ENCODE results near the gene MXD1.
"Not testable (repeated sequence)": the region's sequence is repeated elsewhere in the genome, so short reads cannot be mapped to it uniquely, and the experiment has no call there.

The MXD1 gene

DNA sequence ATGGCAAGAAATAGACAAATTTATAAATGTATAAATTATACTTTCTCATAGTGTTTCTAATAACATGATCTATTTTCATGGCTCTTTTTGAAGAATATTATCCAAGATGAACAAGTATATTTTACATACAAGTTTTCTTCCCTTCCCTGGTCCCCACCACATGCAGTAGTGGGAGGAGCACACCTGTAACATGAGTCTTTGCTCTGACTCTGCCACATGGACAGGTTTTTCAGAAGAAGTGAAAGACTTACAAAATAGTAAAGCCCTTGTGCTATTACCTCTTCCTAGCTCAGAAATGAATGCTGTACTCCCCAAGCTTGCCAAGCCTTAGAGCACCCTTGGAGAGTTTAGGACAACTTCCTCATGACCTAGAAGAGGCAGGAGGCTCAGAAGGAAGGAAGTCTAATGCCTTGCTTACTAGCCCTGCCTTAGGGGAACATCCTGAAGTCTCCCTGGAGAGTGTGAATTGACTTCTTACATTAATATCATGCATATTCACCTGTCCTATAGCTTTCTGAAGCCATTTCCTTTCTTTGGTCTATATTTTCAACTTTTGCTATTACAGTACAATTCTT, 18.4 kb downstream of the MXD1 start:
- no peak for DNase-seq (ENCODE audit: low read depth in 2 of 2)

DNA sequence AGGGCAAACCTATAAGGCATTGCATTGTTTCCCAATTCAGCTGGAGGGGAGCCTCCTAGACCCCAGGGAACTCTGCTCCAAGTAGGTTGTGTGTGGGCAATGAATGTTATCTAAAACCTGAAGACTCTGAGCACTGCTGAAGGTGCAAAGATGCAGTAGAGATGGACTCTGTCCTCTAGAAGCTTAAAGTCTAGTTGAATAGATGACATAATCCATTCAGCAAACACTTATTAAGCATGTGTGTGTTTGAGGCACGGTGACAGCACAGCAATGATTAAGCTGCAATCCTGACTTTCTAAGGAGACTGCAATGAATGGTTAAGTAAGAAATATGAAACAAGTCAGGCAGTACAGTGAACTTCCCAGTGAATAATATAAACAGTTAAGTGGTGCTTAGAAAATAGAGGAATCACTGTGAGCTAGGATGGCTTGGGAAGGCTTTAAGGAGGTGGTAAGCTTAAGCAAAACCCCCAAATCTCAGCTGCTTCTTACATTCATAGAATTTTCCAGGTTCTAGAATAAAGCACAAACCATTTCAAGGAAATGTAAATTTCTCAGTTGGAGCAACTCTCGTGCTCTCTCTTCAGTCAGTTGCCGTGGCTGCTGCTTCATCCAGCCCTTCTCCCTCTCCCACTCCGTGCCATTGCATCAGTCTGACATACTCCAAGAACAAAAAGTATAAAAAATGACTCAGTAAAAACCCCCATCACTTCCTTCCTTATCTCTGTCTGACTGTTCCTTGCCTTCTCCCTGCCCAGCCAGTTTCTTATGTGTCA, 19.1 kb downstream of the MXD1 start:
- no peak for DNase-seq (ENCODE audit: low read depth in 2 of 2)

DNA sequence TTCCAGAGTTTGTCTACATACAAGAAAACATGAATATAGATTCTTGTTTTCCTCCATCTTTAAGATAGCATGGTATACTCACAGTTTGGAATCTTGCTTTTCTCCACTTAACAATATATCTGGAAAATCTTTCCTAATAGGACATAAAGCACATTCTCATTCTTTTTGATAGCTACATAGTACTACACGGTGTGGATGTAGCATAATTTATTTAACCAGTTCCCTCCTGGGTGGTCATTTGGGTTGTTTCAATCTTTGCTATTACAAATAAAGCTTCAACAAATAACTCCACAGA, 19.7 kb downstream of the MXD1 start:
- no peak for DNase-seq (ENCODE audit: low read depth in 2 of 2)

DNA sequence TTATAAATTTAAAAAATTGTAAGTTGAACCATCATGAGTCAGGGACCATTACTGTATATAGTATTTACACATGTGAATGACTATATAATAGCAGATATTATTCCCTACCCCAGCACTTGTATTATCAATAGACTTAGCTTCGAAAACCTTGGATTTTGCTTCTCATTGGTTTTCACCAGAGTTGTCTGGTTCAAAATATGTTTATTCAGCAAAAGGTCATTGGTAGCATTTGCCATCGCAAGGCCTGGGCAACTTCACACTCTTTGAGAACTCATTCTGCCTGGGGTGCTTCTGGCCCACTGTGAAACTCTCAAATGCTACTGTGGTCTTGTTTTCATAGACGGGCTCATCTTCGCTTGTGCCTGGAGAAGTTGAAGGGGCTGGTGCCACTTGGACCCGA, 20.1 kb downstream of the MXD1 start:
- no peak for DNase-seq (ENCODE audit: low read depth in 2 of 2)

DNA sequence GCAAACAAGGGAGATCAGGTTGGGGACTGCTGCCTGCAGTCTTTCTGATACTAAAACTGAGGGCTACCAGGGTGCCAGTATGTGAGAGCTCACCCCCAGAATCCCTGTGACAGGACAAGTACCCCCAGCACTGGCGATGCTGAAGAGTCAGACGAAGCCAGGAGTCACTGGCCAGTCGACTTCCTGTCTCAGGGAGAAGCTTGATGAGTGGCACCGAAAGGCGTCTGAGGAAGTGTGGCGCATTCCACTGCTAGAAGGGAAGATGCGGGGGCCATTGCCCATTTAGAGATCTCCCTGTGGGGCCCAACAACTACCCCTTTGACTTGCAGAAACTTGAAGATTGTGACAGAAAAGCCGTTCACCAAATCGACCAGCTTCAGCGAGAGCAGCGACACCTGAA, 22.0 kb downstream of the MXD1 start:
- DNase-seq (ENCODE audit: low read depth in 2 of 2): no peak

DNA sequence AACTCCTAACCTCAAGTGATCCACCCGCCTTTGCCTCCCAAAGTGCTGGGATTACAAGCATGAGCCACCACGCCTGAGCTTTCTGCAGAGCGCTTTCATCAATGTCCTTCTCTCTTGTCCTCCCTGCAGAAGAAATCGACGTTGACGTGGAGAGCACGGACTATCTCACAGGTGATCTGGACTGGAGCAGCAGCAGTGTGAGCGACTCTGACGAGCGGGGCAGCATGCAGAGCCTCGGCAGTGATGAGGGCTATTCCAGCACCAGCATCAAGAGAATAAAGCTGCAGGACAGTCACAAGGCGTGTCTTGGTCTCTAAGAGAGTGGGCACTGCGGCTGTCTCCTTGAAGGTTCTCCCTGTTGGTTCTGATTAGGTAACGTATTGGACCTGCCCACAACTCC, 23.1 kb downstream of the MXD1 start:
- no peak for DNase-seq (ENCODE audit: low read depth in 2 of 2)

DNA sequence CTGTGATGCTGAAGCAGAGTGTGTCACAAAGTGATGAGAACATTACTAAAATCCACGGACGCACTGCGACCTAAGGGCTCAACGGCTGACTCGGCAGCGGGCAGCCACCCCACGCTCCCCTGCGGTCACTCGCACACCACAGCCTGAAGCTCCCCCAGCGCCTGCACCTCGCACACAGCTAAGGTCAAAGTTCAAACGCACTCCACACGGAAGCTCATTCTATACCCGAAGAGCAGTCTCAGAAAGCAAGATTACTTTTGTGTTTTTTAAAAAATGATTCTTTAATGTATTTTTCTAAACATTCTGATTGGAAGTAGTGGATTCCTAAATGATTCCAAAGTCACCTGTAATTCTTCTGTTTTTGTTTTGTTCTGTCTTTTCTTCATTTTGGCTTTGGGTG, 24.8 kb downstream of the MXD1 start:
- no peak for DNase-seq (ENCODE audit: low read depth in 2 of 2)

DNA sequence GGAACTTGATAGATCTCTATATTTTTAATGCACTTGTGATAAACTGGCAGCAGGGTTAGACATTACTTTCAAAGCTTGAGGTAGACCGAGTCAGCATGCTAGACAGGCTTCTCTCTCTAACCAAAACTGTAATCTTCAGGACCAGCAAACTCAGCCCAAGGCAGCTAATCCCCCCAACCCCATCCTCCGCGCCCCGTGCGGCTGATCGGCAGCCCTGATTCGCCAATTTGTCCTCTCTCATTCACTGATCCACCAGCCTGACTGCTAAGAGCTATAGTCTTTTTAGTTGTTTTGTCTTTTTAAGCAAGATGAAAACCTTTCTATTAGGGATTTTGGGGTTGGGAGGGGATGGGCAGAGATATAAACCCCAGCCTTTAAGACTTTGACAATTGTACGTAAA, 25.8 kb downstream of the MXD1 start:
- no peak for DNase-seq (ENCODE audit: low read depth in 2 of 2)

DNA sequence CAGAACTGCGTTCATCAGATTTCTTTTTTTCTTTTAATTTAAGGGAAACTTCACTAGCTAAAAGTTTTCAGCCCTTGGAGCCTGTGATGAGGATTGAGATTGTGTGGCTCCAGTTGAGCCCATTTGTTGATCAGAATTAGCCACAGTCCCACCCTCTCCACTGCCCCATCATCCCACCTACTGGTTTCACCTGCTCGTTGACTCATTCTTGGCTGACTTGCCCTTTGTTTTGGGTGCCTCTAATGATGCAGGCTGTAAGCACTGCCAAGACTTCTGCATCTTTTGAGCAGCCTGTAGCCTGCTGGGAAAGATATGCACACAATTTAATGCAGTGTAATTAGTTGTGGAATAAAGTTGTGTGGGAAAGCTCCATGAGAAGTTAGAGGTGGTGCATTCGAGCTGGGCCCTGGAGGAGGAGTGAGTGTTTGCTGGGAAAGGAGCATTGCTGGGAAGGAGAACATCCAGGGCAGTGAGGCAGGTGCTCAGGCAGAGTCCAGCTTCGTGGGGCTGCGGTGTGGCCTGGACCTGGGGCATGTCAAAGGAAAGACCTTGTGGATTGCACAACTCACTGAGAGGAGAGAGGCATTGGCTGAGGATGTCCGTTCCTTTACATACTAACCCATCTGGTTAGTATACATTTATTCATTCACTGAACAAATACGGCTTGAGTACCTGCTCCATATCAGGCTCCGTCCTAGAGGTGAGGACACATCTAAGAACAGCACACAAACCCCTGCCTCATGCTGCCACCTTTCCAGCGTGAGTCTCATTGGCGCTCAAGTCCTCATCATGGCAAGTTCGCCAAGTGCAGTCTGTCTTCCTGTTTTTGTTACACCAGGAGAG, 28.3 kb downstream of the MXD1 start:
- DNase-seq (ENCODE audit: low read depth in 2 of 2): no peak

DNA sequence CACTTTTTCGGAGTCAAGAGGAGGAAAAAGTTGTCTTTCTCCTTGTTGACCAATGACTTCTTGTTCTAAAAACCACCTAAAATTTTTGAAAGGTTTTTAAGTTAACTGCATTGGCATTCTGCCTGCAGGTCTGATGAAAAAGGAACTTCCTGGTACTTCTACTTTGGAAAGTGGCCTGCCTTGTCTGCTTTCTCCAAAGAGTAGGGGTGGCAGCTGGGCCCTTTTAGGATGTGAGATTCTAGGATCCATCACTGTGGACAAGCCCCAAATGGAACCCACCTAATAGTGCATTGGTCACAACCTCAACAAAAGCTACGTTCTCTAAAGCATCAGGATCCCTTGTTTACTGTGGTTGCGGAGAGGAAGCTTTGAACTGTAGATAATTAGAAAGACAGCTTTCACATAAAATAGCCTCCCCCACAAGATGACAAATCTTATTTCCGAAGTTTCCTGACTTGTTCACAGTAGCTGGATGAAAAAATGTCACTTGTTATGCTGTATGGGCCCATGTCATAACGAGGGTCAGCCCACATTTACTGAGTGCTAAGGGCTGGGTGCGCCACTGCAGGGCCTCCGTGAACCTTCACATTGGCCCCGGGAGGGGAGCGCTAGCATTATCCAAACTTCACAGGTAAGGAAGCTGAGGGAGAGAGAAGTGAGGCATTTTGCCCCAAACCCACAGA, 29.1 kb downstream of the MXD1 start:
- no peak for DNase-seq (ENCODE audit: low read depth in 2 of 2)

DNA sequence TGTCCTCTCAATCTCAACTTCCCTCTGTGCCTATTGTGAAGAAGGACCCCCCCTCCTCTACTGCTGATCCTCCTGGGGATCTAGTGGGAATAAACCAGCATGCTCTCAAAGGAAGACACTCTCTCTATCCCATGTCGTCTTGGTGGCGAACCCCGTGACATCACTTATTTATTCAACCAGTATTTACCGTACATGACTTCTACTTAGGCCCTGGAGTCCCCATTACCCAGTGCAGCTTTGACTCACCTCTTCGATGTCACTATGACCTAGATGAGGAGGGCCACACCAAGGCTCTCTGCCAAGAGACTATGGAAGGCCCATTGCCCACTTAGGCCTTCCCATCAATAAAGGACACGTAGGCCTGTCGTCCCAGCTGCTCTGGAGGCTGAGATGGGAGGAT, 29.8 kb downstream of the MXD1 start:
- DNase-seq (ENCODE audit: low read depth in 2 of 2): no peak

DNA sequence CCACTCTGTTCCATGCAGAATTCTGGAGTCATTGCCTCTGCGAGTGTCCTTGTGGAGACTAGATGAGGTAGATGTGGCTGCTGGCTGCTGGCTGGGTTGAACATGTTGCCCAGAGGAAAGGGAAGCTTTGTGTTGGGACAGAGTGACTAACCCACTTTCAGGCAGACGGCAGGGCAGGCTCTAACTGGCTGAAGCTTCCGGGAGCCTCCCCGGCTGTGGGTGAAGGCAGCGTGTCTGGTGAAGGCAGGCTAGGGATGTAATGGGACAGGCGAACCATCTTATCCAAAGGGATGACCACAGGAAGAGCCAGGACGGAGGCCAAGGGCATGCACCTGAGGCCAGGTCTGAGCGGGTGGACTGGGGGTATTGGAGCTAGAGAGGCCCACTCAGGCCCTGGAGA, 30.5 kb downstream of the MXD1 start:
- no peak for DNase-seq (ENCODE audit: low read depth in 2 of 2)

DNA sequence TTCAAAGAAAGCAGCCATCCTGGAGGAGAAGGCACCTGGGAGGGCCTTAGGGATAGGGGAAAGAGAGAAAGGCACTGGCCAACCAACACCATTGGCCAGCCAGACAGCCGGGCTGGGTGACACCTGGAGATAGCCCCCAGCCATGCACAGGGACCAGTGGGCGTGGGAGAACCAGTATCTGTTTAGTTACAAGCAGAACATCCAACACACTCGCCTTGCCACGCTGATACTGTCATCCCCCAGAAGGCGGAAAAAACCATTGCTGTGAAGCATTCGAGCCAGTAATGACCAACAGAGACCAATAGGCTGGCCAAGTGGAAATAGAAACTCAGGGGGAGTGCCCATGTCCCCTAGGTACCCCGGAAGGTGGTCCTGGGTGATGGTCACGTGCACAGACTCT, 31.0 kb downstream of the MXD1 start:
- DNase-seq (ENCODE audit: low read depth in 2 of 2): no peak

DNA sequence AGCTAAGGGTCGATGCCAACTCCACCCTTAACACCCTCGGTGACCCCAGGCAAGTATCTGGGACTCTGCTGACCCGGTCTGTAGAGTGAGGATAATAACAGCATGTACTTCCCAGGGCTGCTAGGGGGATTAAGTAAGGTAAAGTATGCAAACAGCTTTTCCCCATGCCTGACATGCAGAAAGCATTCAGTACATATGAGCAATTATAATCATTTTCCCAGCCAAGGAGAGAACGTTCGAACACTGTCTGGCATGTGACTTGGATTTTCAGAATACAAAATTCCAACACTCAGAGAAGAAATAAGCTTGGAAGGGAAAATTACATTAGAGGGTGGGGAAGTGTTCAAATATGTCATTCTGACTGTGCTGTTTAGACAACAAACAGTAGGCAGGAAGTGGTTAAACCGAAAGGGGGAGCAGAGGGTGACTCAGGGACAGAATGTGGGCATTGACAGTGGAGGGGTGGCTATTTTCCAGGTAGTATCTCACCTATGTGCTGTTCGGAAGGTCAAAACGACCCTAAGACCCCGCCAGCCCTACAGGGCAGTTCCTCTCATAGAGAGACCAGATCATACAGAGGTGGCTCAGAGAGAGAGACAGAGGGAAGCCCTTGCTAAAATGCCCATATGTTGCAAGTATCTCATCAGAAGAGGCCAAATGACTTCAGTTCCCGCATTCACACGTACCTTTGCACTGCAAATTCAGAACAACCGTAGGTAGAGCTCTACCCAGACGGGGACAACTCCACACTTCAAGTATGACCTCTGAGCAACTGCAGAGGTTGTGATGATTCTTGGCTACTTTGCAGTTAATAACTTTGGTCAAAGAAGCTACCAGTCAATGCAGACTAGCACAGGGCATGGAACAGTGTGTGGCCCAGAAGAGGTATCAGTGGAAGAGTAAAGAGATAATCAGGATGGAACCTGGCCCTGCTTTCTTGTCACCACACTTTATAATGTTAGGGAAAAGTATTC, 31.7 kb downstream of the MXD1 start:
- peak in 1 of 2 experiments; percentile 19 for DNase-seq (ENCODE audit: low read depth in 2 of 2)

DNA sequence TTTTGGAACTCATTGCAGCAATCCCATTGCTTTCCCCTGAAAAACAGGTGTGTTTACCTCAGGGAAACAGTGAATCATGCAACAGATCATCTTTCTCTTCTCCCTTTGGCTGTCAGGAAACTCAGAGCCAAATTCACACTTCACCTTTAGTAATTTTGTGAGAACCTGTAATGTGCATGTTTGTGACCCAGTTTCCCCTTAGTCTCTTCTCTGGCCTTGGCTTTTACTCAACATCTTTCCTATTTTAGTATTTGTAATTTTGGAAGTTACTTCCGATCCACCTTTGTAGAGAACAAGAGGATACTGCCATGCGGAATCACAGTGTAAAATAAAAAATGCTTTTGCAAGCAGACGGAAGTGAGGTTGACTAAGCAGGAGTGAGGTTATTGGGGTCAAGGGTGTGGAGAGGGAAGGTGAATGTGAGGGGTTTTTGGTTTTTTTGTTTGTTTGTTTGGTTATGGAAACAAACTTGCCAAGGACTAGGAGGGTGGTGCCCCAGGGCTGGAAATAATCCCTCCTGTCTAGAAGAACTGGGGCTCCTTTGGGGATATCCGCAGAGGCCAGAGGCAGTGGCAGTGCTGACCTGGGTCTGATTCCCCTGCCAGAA, 32.5 kb downstream of the MXD1 start:
- DNase-seq (ENCODE audit: low read depth in 2 of 2): no peak

DNA sequence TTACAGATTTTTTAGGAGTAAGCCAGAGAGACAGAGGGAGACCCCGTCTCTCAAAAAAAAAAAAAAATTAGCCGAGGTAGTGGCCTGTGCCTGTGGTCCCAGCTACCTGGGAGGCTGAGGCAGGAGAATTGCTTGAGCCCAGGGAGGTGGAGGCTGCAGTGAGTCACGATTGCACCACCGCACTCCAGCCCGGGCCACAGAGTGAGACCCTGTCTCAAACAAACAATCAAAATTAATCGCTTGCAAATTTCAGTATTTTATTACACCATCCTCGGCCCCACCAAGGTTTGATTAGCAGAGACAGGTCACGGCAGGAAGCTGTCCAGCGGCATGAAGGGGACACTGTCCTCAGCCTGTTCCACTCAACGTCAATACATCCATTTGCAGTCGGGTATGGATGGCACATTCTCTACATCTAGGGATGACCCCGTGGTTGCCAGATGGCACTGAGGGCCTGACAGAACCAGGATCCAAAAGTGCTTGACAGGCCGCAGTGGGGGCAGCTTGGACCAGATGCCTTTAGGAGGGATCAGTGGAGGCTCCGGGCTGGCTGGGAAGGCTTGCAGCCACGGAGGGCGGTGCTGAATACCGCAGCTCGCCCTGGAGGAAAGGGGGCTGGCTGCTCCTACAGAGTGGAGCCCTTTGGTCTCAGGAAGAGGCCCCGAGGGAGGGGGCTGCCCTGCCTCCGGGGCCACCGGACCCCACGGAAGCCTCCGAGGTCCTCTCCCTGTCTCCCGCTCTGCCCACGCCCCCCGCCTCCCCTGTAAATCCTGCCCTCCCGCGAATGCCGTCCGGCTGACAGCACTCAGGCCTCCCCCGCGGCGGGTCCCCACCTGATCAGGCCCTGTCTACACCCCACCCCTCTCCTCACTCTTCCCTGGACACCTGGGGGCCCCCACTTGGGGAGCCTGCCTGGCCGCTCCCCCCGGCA, 33.4 kb downstream of the MXD1 start:
- no peak for DNase-seq (ENCODE audit: low read depth in 2 of 2)

DNA sequence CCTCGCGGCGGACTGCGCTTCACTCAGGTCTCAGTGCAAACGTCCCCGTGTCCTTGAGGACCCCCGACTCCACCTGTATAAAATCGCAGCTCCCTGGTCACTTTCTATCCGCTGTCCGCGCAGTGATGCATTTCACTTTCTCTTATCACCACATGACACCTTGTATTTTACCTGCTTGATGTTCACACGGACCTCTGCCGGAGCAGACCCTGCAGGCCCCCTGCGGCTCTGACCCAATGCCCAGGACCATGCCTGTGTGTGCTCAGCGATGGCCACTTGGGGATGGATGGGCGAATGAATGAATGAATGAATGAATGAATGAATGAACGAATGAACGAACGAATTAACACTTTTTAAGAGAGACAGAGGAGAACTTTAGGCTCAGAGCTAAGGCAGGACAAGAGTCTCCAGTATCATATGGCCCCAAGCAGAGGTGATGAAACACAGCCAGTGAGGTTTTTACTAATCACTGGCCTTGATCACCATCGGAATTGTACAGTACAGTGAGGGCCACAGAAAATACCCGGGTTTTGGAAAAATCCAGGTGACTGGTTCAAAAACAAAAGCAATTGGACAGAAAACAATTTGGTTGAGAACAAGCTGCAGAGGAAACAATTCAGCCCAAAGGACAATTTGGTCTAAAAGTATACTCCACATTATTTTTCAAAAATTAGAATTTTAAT, 34.2 kb downstream of the MXD1 start:
- no peak for DNase-seq (ENCODE audit: low read depth in 2 of 2)

DNA sequence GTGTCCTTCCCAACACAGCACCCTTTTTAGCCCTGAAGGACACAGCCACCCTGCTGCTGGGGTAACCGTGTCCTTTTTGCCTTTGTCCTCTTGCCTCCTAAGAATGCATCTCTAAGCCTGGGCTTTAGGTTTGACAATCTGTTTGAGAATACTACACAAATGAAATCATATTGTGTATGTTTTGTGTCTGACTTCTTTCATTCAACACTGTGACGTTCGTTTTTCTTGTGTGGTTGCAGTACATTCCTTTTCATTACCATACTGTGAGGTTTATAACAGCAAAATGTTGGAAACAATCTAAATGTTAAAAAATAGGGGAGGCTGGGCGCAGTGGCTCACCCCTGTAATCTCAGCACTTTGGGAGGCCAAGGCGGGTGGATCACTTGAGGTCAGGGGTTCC, 35.3 kb downstream of the MXD1 start:
- no peak for DNase-seq (ENCODE audit: low read depth in 2 of 2)

DNA sequence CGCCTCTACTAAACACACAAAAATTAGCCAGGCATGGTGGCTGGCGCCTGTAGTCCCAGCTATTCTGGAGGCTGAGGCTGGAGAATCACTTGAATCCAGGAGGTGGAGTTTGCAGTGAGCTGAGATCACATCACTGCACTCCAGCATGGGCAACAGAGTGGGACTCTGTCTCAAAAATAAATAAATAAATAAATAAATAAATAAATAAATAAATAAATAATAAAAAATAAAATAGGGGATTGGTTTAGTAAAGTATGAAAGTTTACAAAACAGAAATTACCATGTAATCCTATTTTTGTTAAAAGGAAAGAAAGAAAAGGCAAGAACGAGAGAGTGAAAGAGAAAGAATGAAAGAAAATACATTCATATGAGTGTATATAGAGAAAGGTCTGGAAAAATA, 35.8 kb downstream of the MXD1 start:
- not testable (repeated sequence) for DNase-seq (ENCODE audit: low read depth in 2 of 2)
